Pericardium fibroblast (primary cell): Measurements from ENCODE around the gene HTR3A. TPM values are rescaled to one million over a fixed set of nuclear protein-coding genes. Genes with fewer than 3 reads are reported as not detected.

ENCODE experiments used
- total RNA-seq: library from RNA; depleted of rRNA; stranded (reverse); fragments of >200 nt; gene quantifications from 2 replicates; pipeline ENCODE4 v1.2.3, GENCODE V29; 2015

HTR3A gene
- total RNA-seq: not detected in 2 replicates

GRCh38 chr11:113974741-113975470, at the start of gene HTR3A:
TSS of gene HTR3A (plus strand) at chr11:113975108. CDS start at chr11:113975326, 218 bp downstream.

Other genes starting within 250 kb of the HTR3A start
- gene ZW10, start 201.4 kb upstream of the HTR3A start, total RNA-seq: 9.4 and 10.0 TPM in 2 replicates
- not detected in 2 replicates for gene CLDN25, start 195.3 kb upstream of the HTR3A start, total RNA-seq
- 20.5 and 21.2 TPM in 2 replicates for gene USP28, start 99.5 kb upstream of the HTR3A start, total RNA-seq
- gene HTR3B, start 70.3 kb upstream of the HTR3A start, total RNA-seq: not detected in 2 replicates
- gene ZBTB16, start 84.6 kb downstream of the HTR3A start, total RNA-seq: 40.0 and 49.4 TPM in 2 replicates